Measurements from ENCODE around the gene BHLHE40. TPM values are rescaled to one million over a fixed set of nuclear protein-coding genes. Genes with fewer than 3 reads are reported as not detected.

The BHLHE40 gene
- total and polyA plus RNA-seq, 2 of the 8 experiments (the other 6 are each of a cell fraction or from before 2014, with no cell fraction given): 1.5 to 2.2 TPM

- Histone ChIP-seq H3K27ac (ENCODE audit: low read depth, low read length) (no peak overlapping the region), H3K4me2 (ENCODE audit: insufficient read depth in 1 of 2, low read depth in 2 of 2, low read length in 2 of 2) (no peak overlapping the region)
- FAIRE-seq: no peak
These were observed 35.8 kb downstream of the BHLHE40 start for GRCh38 chr3:5015056-5015455.

More at GRCh38 chr3:5015056-5015455, 35.8 kb downstream of the BHLHE40 start:
- Histone ChIP-seq H3K9ac (replicated peaks in 1 of 4; ENCODE audit: extremely low read depth in 1 of 4, low read depth in 3 of 4, low read length in 3 of 4) (no peak overlapping the region), H2BK12ac (ENCODE audit: low read depth, low read length) (no peak overlapping the region), H2BK120ac (replicated peaks; ENCODE audit: low read depth, low read length) (no peak overlapping the region), H4K20me1 (replicated peaks in 1 of 2; ENCODE audit: control insufficient read depth in 1 of 2, insufficient read depth in 2 of 2, low read length in 2 of 2) (no peaks in the 10 kb centered on the region), H3K27me3 (replicated peaks in 1 of 4; ENCODE audit: control insufficient read depth in 3 of 4, extremely low read depth in 1 of 4, insufficient read depth in 3 of 4, low read length in 3 of 4) (no peaks in the 10 kb centered on the region), H3K56ac (replicated peaks; ENCODE audit: insufficient read length, low read depth, low read length) (no peak overlapping the region), H3K4me1 (replicated peaks in 1 of 4; ENCODE audit: control insufficient read depth in 3 of 4, insufficient read depth in 4 of 4, low read length in 3 of 4) (peaks cover 0 to 2% (median 0%) of the 10 kb centered on the region in 4 experiments; a peak in 3 of 7 replicates), H3K4ac (replicated peaks; ENCODE audit: insufficient read length, low read depth, low read length) (no peak overlapping the region), H3K18ac (ENCODE audit: extremely low read depth, low read length) (no peak overlapping the region), H3K4me3 (ENCODE audit: extremely low read depth in 1 of 4, insufficient read depth in 2 of 4, low read depth in 3 of 4, low read length in 4 of 4) (no peak overlapping the region), H3K23ac (ENCODE audit: insufficient read length) (no peak overlapping the region), H2AFZ (ENCODE audit: low read length) (no peak overlapping the region), H2AK5ac (ENCODE audit: low read depth, low read length) (no peak overlapping the region), H3K79me1 (ENCODE audit: low read depth, low read length) (no peaks in the 10 kb centered on the region), H3K14ac (ENCODE audit: insufficient read length) (no peak overlapping the region), H4K5ac (ENCODE audit: insufficient read length, low read depth, low read length) (no peak overlapping the region), H3K23me2 (ENCODE audit: low read depth, low read length) (no peaks in the 10 kb centered on the region), H2BK15ac (ENCODE audit: low read length) (no peak overlapping the region), H4K91ac (replicated peaks; ENCODE audit: insufficient read length, low read length) (no peak overlapping the region), H2BK20ac (ENCODE audit: low read length) (no peak overlapping the region), H4K8ac (ENCODE audit: extremely low read depth, insufficient read depth, low read length) (no peak overlapping the region), H2BK5ac (ENCODE audit: low read depth, low read length) (no peak overlapping the region), H3K36me3 (ENCODE audit: control insufficient read depth in 2 of 4, insufficient read depth in 4 of 4, low read length in 3 of 4) (no peaks in the 10 kb centered on the region), H3K9me3 (ENCODE audit: insufficient read depth in 2 of 2, low read depth in 1 of 2, low read length in 1 of 2) (no peaks in the 10 kb centered on the region), H3K79me2 (ENCODE audit: control insufficient read depth in 1 of 2, insufficient read depth in 2 of 2, low read length in 2 of 2) (no peaks in the 10 kb centered on the region)
- 90% methylated on average over 4 of the region's 5 CpGs; no CpG with 5 or more reads in 1 of the 2 experiments for WGBS, 2 experiments (ENCODE audit: extremely low coverage in 1 of 2, insufficient coverage in 1 of 2, insufficient read length in 1 of 2, insufficient replicate concordance in 2 of 2, low coverage in 1 of 2, low lambda C conversion rate in 2 of 2, missing lambda C conversion rate in 1 of 2)
- ChIA-PET CTCF (ENCODE audit: partially characterized antibody) (interaction anchor here (0.7 to 1.4 kb wide), 2 partner anchors 14 to 39 kb away, joined by 3 read pairs; no protein-coding TSS in a partner anchor), POLR2A (ENCODE audit: partially characterized antibody) (no interaction called here)
- DNase-seq (ENCODE audit: low read depth in 1 of 2, low spot score in 2 of 2): no peak
